SW480 (cell line): ENCODE results near the gene KIF3B.
"Not testable (repeated sequence)": the region's sequence is repeated elsewhere in the genome, so short reads cannot be mapped to it uniquely, and the experiment has no call there.

ENCODE experiments used
- DNase-seq: peaks from one replicate; pipeline ENCODE4 v3.0.0-alpha.2; 2016; ENCODE audit warnings: low spot score

The KIF3B gene

GRCh38 chr20:32248043-32248442, 29.4 kb upstream of the KIF3B start:
- DNase-seq, result no peak

GRCh38 chr20:32249030-32249738, 28.3 kb upstream of the KIF3B start:
- DNase-seq, result no peak

- DNase-seq, result no peak
Measured at GRCh38 chr20:32251470-32251869, 26.0 kb upstream of the KIF3B start.

- DNase-seq, result no peak
Measured at GRCh38 chr20:32252189-32252588, 25.3 kb upstream of the KIF3B start.

- not testable (repeated sequence) for DNase-seq
Measured at GRCh38 chr20:32260973-32261372, 16.5 kb upstream of the KIF3B start.

- DNase-seq, result no peak
Measured at GRCh38 chr20:32261644-32262043, 15.8 kb upstream of the KIF3B start.

GRCh38 chr20:32263398-32263954, 14.0 kb upstream of the KIF3B start:
- DNase-seq, result no peak

- no peak for DNase-seq
Measured at GRCh38 chr20:32271620-32272019, 5.8 kb upstream of the KIF3B start.

- DNase-seq, result no peak
Measured at GRCh38 chr20:32274359-32274758, 3.1 kb upstream of the KIF3B start.

- DNase-seq, result not testable (repeated sequence)
Measured at GRCh38 chr20:32275163-32275562, 2.3 kb upstream of the KIF3B start.

- no peak for DNase-seq
Measured at GRCh38 chr20:32278199-32278643, 770 bp downstream of the KIF3B start.

GRCh38 chr20:32281711-32282110, 4.3 kb downstream of the KIF3B start:
- DNase-seq, result no peak

- DNase-seq, result no peak
Measured at GRCh38 chr20:32282461-32282860, 5.0 kb downstream of the KIF3B start.

- DNase-seq, result no peak
Measured at GRCh38 chr20:32285082-32285620, 7.7 kb downstream of the KIF3B start.

GRCh38 chr20:32285621-32286371, 8.3 kb downstream of the KIF3B start:
- no peak for DNase-seq

- DNase-seq, result no peak
Measured at GRCh38 chr20:32287231-32287638, 9.8 kb downstream of the KIF3B start.

- no peak for DNase-seq
Measured at GRCh38 chr20:32288225-32288849, 10.9 kb downstream of the KIF3B start.

- DNase-seq, result not testable (repeated sequence)
Measured at GRCh38 chr20:32289299-32289660, 11.8 kb downstream of the KIF3B start.

- DNase-seq, result no peak
Measured at GRCh38 chr20:32289661-32290431, 12.4 kb downstream of the KIF3B start.

GRCh38 chr20:32291166-32291565, 13.7 kb downstream of the KIF3B start:
- no peak for DNase-seq

- DNase-seq, result no peak
Measured at GRCh38 chr20:32292548-32292947, 15.1 kb downstream of the KIF3B start.

GRCh38 chr20:32294071-32294470, 16.6 kb downstream of the KIF3B start:
- DNase-seq, result no peak
